Naive thymus-derived CD4-positive, alpha-beta T cell (primary cell): ENCODE measurements around the gene SMIM23. TPM values are rescaled to one million over a fixed set of nuclear protein-coding genes. Genes with fewer than 3 reads are reported as not detected.

Source experiments
- ATAC-seq: fragments of 150-1000 bp; cut with Tn5 transposase; 2 replicates; pipeline ENCODE4 v1.10.0; 2021; ENCODE audit warnings: mild to moderate bottlenecking, moderate library complexity
- CTCF ChIA-PET: fragments of 350-600 bp; sonication (Branson Sonifier 250); formaldehyde crosslinking; loops from one replicate; lab custom pipeline; 2021; ENCODE audit warnings: antibody characterized with exemption; lab: Charles Lee
- POLR2A ChIA-PET: fragments of 350-600 bp; sonication (Branson Sonifier 250); formaldehyde crosslinking; loops from one replicate; lab custom pipeline; 2021; ENCODE audit warnings: antibody characterized with exemption, inconsistent platforms; lab: Charles Lee
- DNase-seq, 9 donors: peaks; one replicate each; pipeline versions ENCODE4 v3.0.0 to v3.0.0-alpha.2; 2020 to 2022; ENCODE audit warnings: mixed read lengths in 1 of 9
- H3K27ac ChIP-seq: one replicate; pipeline ENCODE4 v1.7.0; 2013; ENCODE audit warnings: mild to moderate bottlenecking, low read depth, low read length, moderate library complexity
- H3K27me3 ChIP-seq, 2 donors: one replicate each; pipeline ENCODE4 v1.7.0; 2013; ENCODE audit warnings: low read length in 2 of 2, mild to moderate bottlenecking in 2 of 2, moderate library complexity in 2 of 2; ENCODE audit not compliant: control insufficient read depth in 2 of 2, insufficient read depth in 2 of 2
- H3K36me3 ChIP-seq, 3 experiments: 1 replicate in 2 of 3; 2 replicates in 1 of 3; pipeline ENCODE4 v1.7.0; 2013; ENCODE audit warnings: low read length in 3 of 3, mild to moderate bottlenecking in 3 of 3, moderate library complexity in 1 of 3; ENCODE audit not compliant: insufficient read depth in 3 of 3, control insufficient read depth in 2 of 3
- H3K4me1 ChIP-seq, 2 donors: one replicate each; pipeline ENCODE4 v1.7.0; 2013; ENCODE audit warnings: low read length in 2 of 2, mild to moderate bottlenecking in 2 of 2, moderate library complexity in 1 of 2; ENCODE audit not compliant: control insufficient read depth in 2 of 2, insufficient read depth in 2 of 2
- H3K4me3 ChIP-seq: 2 replicates; pipeline ENCODE4 v1.7.0; 2013; ENCODE audit warnings: mild to moderate bottlenecking, low read length
- H3K9me3 ChIP-seq, 3 experiments: 1 replicate in 2 of 3; 2 replicates in 1 of 3; pipeline ENCODE4 v1.7.0; 2013; ENCODE audit warnings: low read length in 3 of 3; ENCODE audit not compliant: control insufficient read depth in 2 of 3
- H3K27ac Mint-ChIP-seq, 9 donors: one replicate each; pipeline ENCODE4 v1.8.0; 2020 to 2022; ENCODE audit warnings: mixed read lengths in 9 of 9, mild to moderate bottlenecking in 8 of 9, moderate library complexity in 5 of 9, inconsistent platforms in 2 of 9
- H3K27me3 Mint-ChIP-seq, 5 donors: one replicate each; pipeline ENCODE4 v1.8.0; 2021 to 2022; ENCODE audit warnings: mixed read lengths in 5 of 5, mild to moderate bottlenecking in 1 of 5
- H3K36me3 Mint-ChIP-seq, 5 donors: one replicate each; pipeline ENCODE4 v1.8.0; 2020 to 2022; ENCODE audit warnings: mixed read lengths in 5 of 5, mild to moderate bottlenecking in 3 of 5, inconsistent platforms in 1 of 5
- H3K4me1 Mint-ChIP-seq, 7 donors: one replicate each; pipeline ENCODE4 v1.8.0; 2020 to 2022; ENCODE audit warnings: mixed read lengths in 7 of 7, mild to moderate bottlenecking in 3 of 7, inconsistent platforms in 1 of 7
- H3K4me3 Mint-ChIP-seq, 10 donors: one replicate each; pipeline ENCODE4 v1.8.0; 2020 to 2022; ENCODE audit warnings: mild to moderate bottlenecking in 10 of 10, mixed read lengths in 10 of 10, moderate library complexity in 6 of 10, inconsistent platforms in 2 of 10
- H3K9me3 Mint-ChIP-seq, 11 donors: one replicate each; pipeline ENCODE4 v1.8.0; 2020 to 2022; ENCODE audit warnings: mixed read lengths in 11 of 11, mild to moderate bottlenecking in 4 of 11, inconsistent platforms in 1 of 11, moderate library complexity in 1 of 11
- intact Hi-C, 2 donors: fragments of 100-400 bp; cut with micrococcal nuclease; formaldehyde crosslinking; loops; one replicate each; pipeline ENCODE4 v1.15.1; 2023
- polyA plus RNA-seq, 2 donors: library from polyadenylated mRNA; unstranded; fragments of 300-500 nt; fragmentation: Illumina TruSeq; gene quantifications; one replicate each; pipeline ENCODE4 v1.2.3, GENCODE V29; 2021
- total RNA-seq, 6 experiments: library from RNA in 5 of 6; stranded (reverse) in 5 of 6; gene quantifications; 1 replicate in 5 of 6; 2 replicates in 1 of 6; pipeline ENCODE4 v1.2.3 and lab custom pipeline; 2021 to 2026

SMIM23 gene
- total and polyA plus RNA-seq, 7 experiments from 2014 or later, result not detected

DNA sequence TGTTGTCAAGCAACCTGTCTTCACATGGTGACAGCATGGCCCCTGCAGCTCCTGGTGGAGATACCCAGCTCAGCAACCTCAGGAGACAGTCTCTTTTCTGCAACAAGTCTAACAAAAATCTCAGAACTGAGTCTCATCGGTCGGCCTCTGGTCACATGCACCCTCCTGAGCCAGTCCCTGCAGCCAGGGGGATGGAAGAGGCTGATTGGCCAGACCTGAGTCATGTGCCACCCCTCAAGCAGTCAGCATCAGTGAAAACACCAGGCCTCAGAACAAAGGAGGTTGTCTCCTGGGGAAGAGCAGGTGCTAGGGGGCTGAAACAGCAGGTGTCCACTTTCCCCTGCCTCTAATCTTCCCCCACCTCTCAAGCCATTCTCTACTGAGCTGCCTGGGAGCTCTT, 54.4 kb downstream of the SMIM23 start:
- DNase-seq (no peak), ATAC-seq (no peak)
- ChIA-PET POLR2A (no interaction called here), CTCF (no interaction called here)
- intact Hi-C loops, result no loop called here
- Histone ChIP-seq H3K27ac (no peak overlapping the region), H3K9me3 (no peaks in the 10 kb centered on the region), H3K4me1 (no peaks in the 10 kb centered on the region), H3K4me3 (no peak overlapping the region), H3K27me3 (no peaks in the 10 kb centered on the region), H3K36me3 (no peaks in the 10 kb centered on the region)
- Mint-ChIP-seq H3K27me3 (no peaks in the 10 kb centered on the region), H3K4me3 (no peak overlapping the region), H3K27ac (no peak overlapping the region), H3K9me3 (peaks cover 0 to 2% (median 0%) of the 10 kb centered on the region in 11 donors), H3K4me1 (peaks cover 0 to 12% (median 4%) of the 10 kb centered on the region in 7 donors), H3K36me3 (peaks cover 0 to 16% (median 4%) of the 10 kb centered on the region in 5 donors)

Other genes with a start within 250 kb of the SMIM23 start
- 10 to 100 TPM; 29.1 to 40.7 (median 33.6) TPM for gene FBXW11, start 220.8 kb downstream of the SMIM23 start, total RNA-seq
- gene FBXW11, start 220.8 kb downstream of the SMIM23 start, polyA plus RNA-seq, result 10 to 100 TPM; 15.0 to 21.5 TPM